Hematopoietic multipotent progenitor cell treated with erythropoietin and hydrocortisone succinate and interleukin-3 and kit ligand, for 6 days (in vitro differentiated cells): ENCODE data around the gene SNN.

Experiments used
- DNase-seq: peaks from one replicate; pipeline ENCODE4 v3.0.0-alpha.2; 2015

The SNN gene

GRCh38 chr16:11705311-11706025, 37.2 kb downstream of the SNN start:
- peak; percentile 45 for DNase-seq

GRCh38 chr16:11706180-11706742, 38.0 kb downstream of the SNN start:
- DNase-seq = peak; percentile 21

- DNase-seq = no peak
Measured at GRCh38 chr16:11707679-11708197, 39.5 kb downstream of the SNN start.

- DNase-seq = no peak
Measured at GRCh38 chr16:11708421-11708820, 40.2 kb downstream of the SNN start.

GRCh38 chr16:11711662-11712061, 43.4 kb downstream of the SNN start:
- DNase-seq = no peak

GRCh38 chr16:11712122-11712521, 43.9 kb downstream of the SNN start:
- DNase-seq = no peak

GRCh38 chr16:11715246-11715947, 47.1 kb downstream of the SNN start:
- no peak for DNase-seq

GRCh38 chr16:11716336-11716735, 48.1 kb downstream of the SNN start:
- no peak for DNase-seq

GRCh38 chr16:11717811-11718210, 49.6 kb downstream of the SNN start:
- no peak for DNase-seq

- no peak for DNase-seq
Measured at GRCh38 chr16:11719171-11719570, 50.9 kb downstream of the SNN start.

GRCh38 chr16:11719762-11720161, 51.5 kb downstream of the SNN start:
- DNase-seq = no peak

- no peak for DNase-seq
Measured at GRCh38 chr16:11721781-11722467, 53.7 kb downstream of the SNN start.

- no peak for DNase-seq
Measured at GRCh38 chr16:11722468-11722808, 54.2 kb downstream of the SNN start.

- DNase-seq = no peak
Measured at GRCh38 chr16:11725457-11725856, 57.2 kb downstream of the SNN start.

GRCh38 chr16:11726008-11726407, 57.8 kb downstream of the SNN start:
- no peak for DNase-seq

GRCh38 chr16:11727796-11728543, 59.7 kb downstream of the SNN start:
- DNase-seq = peak; percentile 84
